ENCODE measurements around the gene VAV3. TPM values are rescaled to one million over a fixed set of nuclear protein-coding genes. Genes with fewer than 3 reads are reported as not detected.

Gene VAV3
- total RNA-seq, 1 experiment from 2014 or later = 10.0 TPM

GRCh38 chr1:107831921-107832320 is 133.1 kb downstream of the VAV3 start:
- H3K36me3 Mint-ChIP-seq = no peaks in the 10 kb centered on the region
- POLR2A ChIA-PET = no interaction called here
- peaks cover 37% of the 10 kb centered on the region for H3K4me1 Mint-ChIP-seq
- DNase-seq (ENCODE audit: low spot score) = no peak
- no peak for ATAC-seq
- peaks cover 7% of the 10 kb centered on the region for H3K9me3 Mint-ChIP-seq
- no peaks in the 10 kb centered on the region for H3K27me3 Mint-ChIP-seq (ENCODE audit: low read depth)
- no peak overlapping the region for H3K4me3 Mint-ChIP-seq
- CTCF ChIA-PET = interaction anchor here (0.6 kb wide), 1 partner anchor 39 kb away, joined by 3 read pairs; no protein-coding TSS in a partner anchor
- H3K27ac Mint-ChIP-seq = no peak overlapping the region
- TF ChIP-seq JAZF1 (CRISPR knock-in tag; IDR thresholded peaks at IDR 0.05) = no peak
- no peak for TF ChIP-seq NR3C1 (CRISPR knock-in tag; conservative IDR thresholded peaks at IDR 0.05; ENCODE audit: low read depth)
- TF ChIP-seq, protein P1, sequence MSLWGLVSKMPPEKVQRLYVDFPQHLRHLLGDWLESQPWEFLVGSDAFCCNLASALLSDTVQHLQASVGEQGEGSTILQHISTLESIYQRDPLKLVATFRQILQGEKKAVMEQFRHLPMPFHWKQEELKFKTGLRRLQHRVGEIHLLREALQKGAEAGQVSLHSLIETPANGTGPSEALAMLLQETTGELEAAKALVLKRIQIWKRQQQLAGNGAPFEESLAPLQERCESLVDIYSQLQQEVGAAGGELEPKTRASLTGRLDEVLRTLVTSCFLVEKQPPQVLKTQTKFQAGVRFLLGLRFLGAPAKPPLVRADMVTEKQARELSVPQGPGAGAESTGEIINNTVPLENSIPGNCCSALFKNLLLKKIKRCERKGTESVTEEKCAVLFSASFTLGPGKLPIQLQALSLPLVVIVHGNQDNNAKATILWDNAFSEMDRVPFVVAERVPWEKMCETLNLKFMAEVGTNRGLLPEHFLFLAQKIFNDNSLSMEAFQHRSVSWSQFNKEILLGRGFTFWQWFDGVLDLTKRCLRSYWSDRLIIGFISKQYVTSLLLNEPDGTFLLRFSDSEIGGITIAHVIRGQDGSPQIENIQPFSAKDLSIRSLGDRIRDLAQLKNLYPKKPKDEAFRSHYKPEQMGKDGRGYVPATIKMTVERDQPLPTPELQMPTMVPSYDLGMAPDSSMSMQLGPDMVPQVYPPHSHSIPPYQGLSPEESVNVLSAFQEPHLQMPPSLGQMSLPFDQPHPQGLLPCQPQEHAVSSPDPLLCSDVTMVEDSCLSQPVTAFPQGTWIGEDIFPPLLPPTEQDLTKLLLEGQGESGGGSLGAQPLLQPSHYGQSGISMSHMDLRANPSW (CRISPR knock-in tag; conservative IDR thresholded peaks at IDR 0.05; ENCODE audit: low read depth) = no peak
- TF ChIP-seq USF2 (CRISPR knock-in tag; IDR thresholded peaks at IDR 0.05) = no peak
- TF ChIP-seq, protein P2, sequence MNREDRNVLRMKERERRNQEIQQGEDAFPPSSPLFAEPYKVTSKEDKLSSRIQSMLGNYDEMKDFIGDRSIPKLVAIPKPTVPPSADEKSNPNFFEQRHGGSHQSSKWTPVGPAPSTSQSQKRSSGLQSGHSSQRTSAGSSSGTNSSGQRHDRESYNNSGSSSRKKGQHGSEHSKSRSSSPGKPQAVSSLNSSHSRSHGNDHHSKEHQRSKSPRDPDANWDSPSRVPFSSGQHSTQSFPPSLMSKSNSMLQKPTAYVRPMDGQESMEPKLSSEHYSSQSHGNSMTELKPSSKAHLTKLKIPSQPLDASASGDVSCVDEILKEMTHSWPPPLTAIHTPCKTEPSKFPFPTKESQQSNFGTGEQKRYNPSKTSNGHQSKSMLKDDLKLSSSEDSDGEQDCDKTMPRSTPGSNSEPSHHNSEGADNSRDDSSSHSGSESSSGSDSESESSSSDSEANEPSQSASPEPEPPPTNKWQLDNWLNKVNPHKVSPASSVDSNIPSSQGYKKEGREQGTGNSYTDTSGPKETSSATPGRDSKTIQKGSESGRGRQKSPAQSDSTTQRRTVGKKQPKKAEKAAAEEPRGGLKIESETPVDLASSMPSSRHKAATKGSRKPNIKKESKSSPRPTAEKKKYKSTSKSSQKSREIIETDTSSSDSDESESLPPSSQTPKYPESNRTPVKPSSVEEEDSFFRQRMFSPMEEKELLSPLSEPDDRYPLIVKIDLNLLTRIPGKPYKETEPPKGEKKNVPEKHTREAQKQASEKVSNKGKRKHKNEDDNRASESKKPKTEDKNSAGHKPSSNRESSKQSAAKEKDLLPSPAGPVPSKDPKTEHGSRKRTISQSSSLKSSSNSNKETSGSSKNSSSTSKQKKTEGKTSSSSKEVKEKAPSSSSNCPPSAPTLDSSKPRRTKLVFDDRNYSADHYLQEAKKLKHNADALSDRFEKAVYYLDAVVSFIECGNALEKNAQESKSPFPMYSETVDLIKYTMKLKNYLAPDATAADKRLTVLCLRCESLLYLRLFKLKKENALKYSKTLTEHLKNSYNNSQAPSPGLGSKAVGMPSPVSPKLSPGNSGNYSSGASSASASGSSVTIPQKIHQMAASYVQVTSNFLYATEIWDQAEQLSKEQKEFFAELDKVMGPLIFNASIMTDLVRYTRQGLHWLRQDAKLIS (CRISPR knock-in tag; IDR thresholded peaks at IDR 0.05; ENCODE audit: borderline replicate concordance) = no peak
- no peak for TF ChIP-seq OVOL2 (CRISPR knock-in tag; IDR thresholded peaks at IDR 0.05; ENCODE audit: borderline replicate concordance)
- no peak for TF ChIP-seq ZSCAN18 (CRISPR knock-in tag; IDR thresholded peaks at IDR 0.05)
- TF ChIP-seq, protein P3, sequence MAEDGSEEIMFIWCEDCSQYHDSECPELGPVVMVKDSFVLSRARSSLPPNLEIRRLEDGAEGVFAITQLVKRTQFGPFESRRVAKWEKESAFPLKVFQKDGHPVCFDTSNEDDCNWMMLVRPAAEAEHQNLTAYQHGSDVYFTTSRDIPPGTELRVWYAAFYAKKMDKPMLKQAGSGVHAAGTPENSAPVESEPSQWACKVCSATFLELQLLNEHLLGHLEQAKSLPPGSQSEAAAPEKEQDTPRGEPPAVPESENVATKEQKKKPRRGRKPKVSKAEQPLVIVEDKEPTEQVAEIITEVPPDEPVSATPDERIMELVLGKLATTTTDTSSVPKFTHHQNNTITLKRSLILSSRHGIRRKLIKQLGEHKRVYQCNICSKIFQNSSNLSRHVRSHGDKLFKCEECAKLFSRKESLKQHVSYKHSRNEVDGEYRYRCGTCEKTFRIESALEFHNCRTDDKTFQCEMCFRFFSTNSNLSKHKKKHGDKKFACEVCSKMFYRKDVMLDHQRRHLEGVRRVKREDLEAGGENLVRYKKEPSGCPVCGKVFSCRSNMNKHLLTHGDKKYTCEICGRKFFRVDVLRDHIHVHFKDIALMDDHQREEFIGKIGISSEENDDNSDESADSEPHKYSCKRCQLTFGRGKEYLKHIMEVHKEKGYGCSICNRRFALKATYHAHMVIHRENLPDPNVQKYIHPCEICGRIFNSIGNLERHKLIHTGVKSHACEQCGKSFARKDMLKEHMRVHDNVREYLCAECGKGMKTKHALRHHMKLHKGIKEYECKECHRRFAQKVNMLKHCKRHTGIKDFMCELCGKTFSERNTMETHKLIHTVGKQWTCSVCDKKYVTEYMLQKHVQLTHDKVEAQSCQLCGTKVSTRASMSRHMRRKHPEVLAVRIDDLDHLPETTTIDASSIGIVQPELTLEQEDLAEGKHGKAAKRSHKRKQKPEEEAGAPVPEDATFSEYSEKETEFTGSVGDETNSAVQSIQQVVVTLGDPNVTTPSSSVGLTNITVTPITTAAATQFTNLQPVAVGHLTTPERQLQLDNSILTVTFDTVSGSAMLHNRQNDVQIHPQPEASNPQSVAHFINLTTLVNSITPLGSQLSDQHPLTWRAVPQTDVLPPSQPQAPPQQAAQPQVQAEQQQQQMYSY (CRISPR knock-in tag; IDR thresholded peaks at IDR 0.05) = no peak
- TF ChIP-seq ZNF671 (CRISPR knock-in tag; IDR thresholded peaks at IDR 0.05) = no peak
- no peak for TF ChIP-seq ZNF425 (CRISPR knock-in tag; conservative IDR thresholded peaks at IDR 0.05)
- no peak for TF ChIP-seq ZBTB21 (CRISPR knock-in tag; IDR thresholded peaks at IDR 0.05; ENCODE audit: borderline replicate concordance)
- no peak for TF ChIP-seq MLX (CRISPR knock-in tag; IDR thresholded peaks at IDR 0.05)
- no peak for TF ChIP-seq ZNF138 (CRISPR knock-in tag; conservative IDR thresholded peaks at IDR 0.05)
- TF ChIP-seq KAT7 (CRISPR knock-in tag; IDR thresholded peaks at IDR 0.05; ENCODE audit: borderline replicate concordance) = no peak
- TF ChIP-seq, protein P4, sequence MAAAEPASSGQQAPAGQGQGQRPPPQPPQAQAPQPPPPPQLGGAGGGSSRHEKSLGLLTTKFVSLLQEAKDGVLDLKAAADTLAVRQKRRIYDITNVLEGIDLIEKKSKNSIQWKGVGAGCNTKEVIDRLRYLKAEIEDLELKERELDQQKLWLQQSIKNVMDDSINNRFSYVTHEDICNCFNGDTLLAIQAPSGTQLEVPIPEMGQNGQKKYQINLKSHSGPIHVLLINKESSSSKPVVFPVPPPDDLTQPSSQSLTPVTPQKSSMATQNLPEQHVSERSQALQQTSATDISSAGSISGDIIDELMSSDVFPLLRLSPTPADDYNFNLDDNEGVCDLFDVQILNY (CRISPR knock-in tag; IDR thresholded peaks at IDR 0.05) = no peak

Measured in WTC11 (cell line).